ENCODE measurements around the gene RAMAC. TPM values are rescaled to one million over a fixed set of nuclear protein-coding genes. Genes with fewer than 3 reads are reported as not detected.
A peak's percentile ranks its signal among the peaks of the same experiment; 100 is the strongest.

Gene RAMAC
- total RNA-seq, 3 donors from 2014 or later (not counting 1 experiment from before 2014, with no cell fraction given): 15.4 to 27.2 (median 25.7) TPM

GRCh38 chr15:82979726-82980125, 6.3 kb upstream of the RAMAC start:
- Histone ChIP-seq H3K4me3 (ENCODE audit: low read length) (no peak overlapping the region), H3K36me3 (ENCODE audit: control insufficient read depth, insufficient read depth, low read length) (no peaks in the 10 kb centered on the region), H3K27ac (ENCODE audit: low read length) (no peak overlapping the region), H3K4me1 (ENCODE audit: control insufficient read depth, insufficient read depth, low read length) (no peaks in the 10 kb centered on the region), H3K9me3 (ENCODE audit: control insufficient read depth, insufficient read depth, low read length) (no peaks in the 10 kb centered on the region), H3K27me3 (ENCODE audit: control insufficient read depth, insufficient read depth, low read length) (no peaks in the 10 kb centered on the region)
- H3K4me1 Mint-ChIP-seq: peaks cover under 1 to 3% of the 10 kb centered on the region in 2 donors
- 93% methylated on average over 1 of the region's 1 CpG for WGBS (ENCODE audit: insufficient coverage)
- no peaks in the 10 kb centered on the region for H3K27me3 Mint-ChIP-seq (ENCODE audit: low read depth in 2 of 2)
- H3K9me3 Mint-ChIP-seq: no peaks in the 10 kb centered on the region
- ATAC-seq: no peak
- H3K27ac Mint-ChIP-seq: no peak overlapping the region
- no peaks in the 10 kb centered on the region for H3K36me3 Mint-ChIP-seq
- intact Hi-C loops (cut with micrococcal nuclease): no loop called here
- no peak for DNase-seq
- no peak for TF ChIP-seq CTCF (IDR thresholded peaks at IDR 0.05)
- no peak overlapping the region for H3K4me3 Mint-ChIP-seq

GRCh38 chr15:82980981-82981380, 5.0 kb upstream of the RAMAC start:
- no peaks in the 10 kb centered on the region for H3K36me3 ChIP-seq (ENCODE audit: control insufficient read depth, insufficient read depth, low read length)
- no peaks in the 10 kb centered on the region for H3K9me3 Mint-ChIP-seq
- intact Hi-C loops (cut with micrococcal nuclease): no loop called here
- no peaks in the 10 kb centered on the region for H3K27me3 Mint-ChIP-seq (ENCODE audit: low read depth in 2 of 2)
- WGBS (ENCODE audit: insufficient coverage): 83% methylated on average over 2 of the region's 2 CpGs
- H3K4me1 ChIP-seq (ENCODE audit: control insufficient read depth, insufficient read depth, low read length): peaks cover 7% of the 10 kb centered on the region
- no peak for ATAC-seq
- no peaks in the 10 kb centered on the region for H3K9me3 ChIP-seq (ENCODE audit: control insufficient read depth, insufficient read depth, low read length)
- H3K27ac ChIP-seq (ENCODE audit: low read length): no peak overlapping the region
- H3K4me1 Mint-ChIP-seq: peaks cover 13 to 16% of the 10 kb centered on the region in 2 donors
- H3K36me3 Mint-ChIP-seq: no peaks in the 10 kb centered on the region
- no peak overlapping the region for H3K4me3 Mint-ChIP-seq
- H3K4me3 ChIP-seq (ENCODE audit: low read length): no peak overlapping the region
- H3K27me3 ChIP-seq (ENCODE audit: control insufficient read depth, insufficient read depth, low read length): no peaks in the 10 kb centered on the region
- DNase-seq: no peak
- no peak for TF ChIP-seq CTCF (IDR thresholded peaks at IDR 0.05)
- no peak overlapping the region for H3K27ac Mint-ChIP-seq

- peak overlapping the region; percentile 94 for H3K4me3 ChIP-seq (ENCODE audit: low read length)
- Mint-ChIP-seq H3K27ac (peak overlapping the region; percentile 90 to 94), H3K27me3 (ENCODE audit: low read depth in 2 of 2) (no peaks in the 10 kb centered on the region), H3K4me1 (peaks cover 22 to 30% of the 10 kb centered on the region in 2 donors), H3K36me3 (no peaks in the 10 kb centered on the region), H3K4me3 (peak overlapping the region; percentile 97), H3K9me3 (no peaks in the 10 kb centered on the region)
- H3K4me1 ChIP-seq (ENCODE audit: control insufficient read depth, insufficient read depth, low read length): peaks cover 15% of the 10 kb centered on the region
- peak overlapping the region; percentile 72 for H3K27ac ChIP-seq (ENCODE audit: low read length)
- ATAC-seq (peak; percentile 49 to 51 (median 50)), DNase-seq (peak in 1 of 2 donors; percentile 60)
- no peaks in the 10 kb centered on the region for H3K9me3 ChIP-seq (ENCODE audit: control insufficient read depth, insufficient read depth, low read length)
- WGBS (ENCODE audit: insufficient coverage): 0% methylated on average over 10 of the region's 12 CpGs
- no peak for TF ChIP-seq CTCF (IDR thresholded peaks at IDR 0.05)
- intact Hi-C loops (cut with micrococcal nuclease): loop anchor here (1.0 to 2.0 kb wide), 3 partner anchors 14 to 446 kb away; partner anchors contain the start of genes C15orf40 and RPS17
- peaks cover 16% of the 10 kb centered on the region for H3K36me3 ChIP-seq (ENCODE audit: control insufficient read depth, insufficient read depth, low read length)
- H3K27me3 ChIP-seq (ENCODE audit: control insufficient read depth, insufficient read depth, low read length): no peaks in the 10 kb centered on the region
Observed at GRCh38 chr15:82986442-82986780, 401 bp downstream of the RAMAC start.

- Histone ChIP-seq H3K36me3 (ENCODE audit: control insufficient read depth, insufficient read depth, low read length) (peaks cover 20% of the 10 kb centered on the region), H3K27ac (ENCODE audit: low read length) (no peak overlapping the region), H3K4me1 (ENCODE audit: control insufficient read depth, insufficient read depth, low read length) (no peaks in the 10 kb centered on the region), H3K27me3 (ENCODE audit: control insufficient read depth, insufficient read depth, low read length) (no peaks in the 10 kb centered on the region), H3K4me3 (ENCODE audit: low read length) (no peak overlapping the region), H3K9me3 (ENCODE audit: control insufficient read depth, insufficient read depth, low read length) (no peaks in the 10 kb centered on the region)
- Mint-ChIP-seq H3K4me3 (no peak overlapping the region), H3K4me1 (peaks cover 2% of the 10 kb centered on the region in 2 donors), H3K9me3 (no peaks in the 10 kb centered on the region), H3K27me3 (ENCODE audit: low read depth in 2 of 2) (no peaks in the 10 kb centered on the region), H3K36me3 (no peaks in the 10 kb centered on the region), H3K27ac (no peak overlapping the region)
- ATAC-seq (no peak), DNase-seq (no peak)
- 100% methylated on average over 1 of the region's 3 CpGs for WGBS (ENCODE audit: insufficient coverage)
- intact Hi-C loops (cut with micrococcal nuclease): no loop called here
- no peak for TF ChIP-seq CTCF (IDR thresholded peaks at IDR 0.05)
Observed at GRCh38 chr15:82992436-82992998, 6.5 kb downstream of the RAMAC start.

All from natural killer cell (primary cell).